Upper lobe of left lung (tissue), 4 donors: ENCODE data around the gene PCDH1.

Experiments
- CTCF ChIP-seq, 6 experiments: fragments of 450-650 bp in 4 of 6; fragments of 200-600 bp in 2 of 6; sonication (generic) in 2 of 6; IDR thresholded peaks; one replicate each; pipeline ENCODE4 v1.5.1; 2016 to 2019; ENCODE audit warnings: antibody characterized with exemption in 6 of 6
- EP300 ChIP-seq, 4 donors: sonication (generic); formaldehyde crosslinking; IDR thresholded peaks; one replicate each; pipeline ENCODE4 v1.5.1; 2017; ENCODE audit warnings: antibody characterized with exemption in 4 of 4, control low read depth in 2 of 4
- POLR2A ChIP-seq, 4 donors: fragments of 450-650 bp; IDR thresholded peaks; one replicate each; pipeline ENCODE4 v1.5.1; 2016 to 2017; ENCODE audit warnings: antibody characterized with exemption in 4 of 4, mild to moderate bottlenecking in 2 of 4
- POLR2AphosphoS5 ChIP-seq, 2 donors: sonication (generic); formaldehyde crosslinking; IDR thresholded peaks; one replicate each; pipeline ENCODE4 v1.5.1; 2017; ENCODE audit warnings: antibody characterized with exemption in 2 of 2

GRCh38 chr5:141841378-141842180, 36.6 kb downstream of the PCDH1 start:
- TF ChIP-seq CTCF (IDR thresholded peaks at IDR 0.05) (no peak), POLR2A (IDR thresholded peaks at IDR 0.05) (peak in 1 of 4 donors; percentile 7), EP300 (IDR thresholded peaks at IDR 0.05) (peak in 2 of 4 donors; percentile 44 to 46), POLR2AphosphoS5 (IDR thresholded peaks at IDR 0.05) (peak in 1 of 2 donors; percentile 51)
